ENCODE results near the gene MTHFD2L.

The MTHFD2L gene

DNA sequence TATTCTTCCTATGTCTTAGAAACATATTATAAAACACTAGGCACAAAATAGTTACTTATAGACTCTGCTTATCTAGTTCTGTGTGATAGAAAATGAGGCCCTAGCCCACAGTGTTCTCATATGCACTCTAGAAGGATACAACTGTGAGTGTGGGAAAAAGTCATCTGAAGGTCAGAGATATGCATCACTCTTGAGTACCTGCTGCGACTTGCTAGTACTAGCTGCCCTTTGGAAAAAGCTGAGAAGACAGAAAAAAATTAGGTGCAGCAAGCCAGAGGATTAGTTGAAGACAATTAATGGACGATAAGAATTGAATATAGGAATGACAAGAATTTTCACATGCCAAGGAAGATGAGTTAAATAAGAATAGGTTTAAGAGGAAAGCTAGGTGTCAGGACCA lies 61.3 kb downstream of the MTHFD2L start:
- H3K4me3 ChIP-seq (ENCODE audit: low read length): no peak overlapping the region
- TF ChIP-seq, protein P1, sequence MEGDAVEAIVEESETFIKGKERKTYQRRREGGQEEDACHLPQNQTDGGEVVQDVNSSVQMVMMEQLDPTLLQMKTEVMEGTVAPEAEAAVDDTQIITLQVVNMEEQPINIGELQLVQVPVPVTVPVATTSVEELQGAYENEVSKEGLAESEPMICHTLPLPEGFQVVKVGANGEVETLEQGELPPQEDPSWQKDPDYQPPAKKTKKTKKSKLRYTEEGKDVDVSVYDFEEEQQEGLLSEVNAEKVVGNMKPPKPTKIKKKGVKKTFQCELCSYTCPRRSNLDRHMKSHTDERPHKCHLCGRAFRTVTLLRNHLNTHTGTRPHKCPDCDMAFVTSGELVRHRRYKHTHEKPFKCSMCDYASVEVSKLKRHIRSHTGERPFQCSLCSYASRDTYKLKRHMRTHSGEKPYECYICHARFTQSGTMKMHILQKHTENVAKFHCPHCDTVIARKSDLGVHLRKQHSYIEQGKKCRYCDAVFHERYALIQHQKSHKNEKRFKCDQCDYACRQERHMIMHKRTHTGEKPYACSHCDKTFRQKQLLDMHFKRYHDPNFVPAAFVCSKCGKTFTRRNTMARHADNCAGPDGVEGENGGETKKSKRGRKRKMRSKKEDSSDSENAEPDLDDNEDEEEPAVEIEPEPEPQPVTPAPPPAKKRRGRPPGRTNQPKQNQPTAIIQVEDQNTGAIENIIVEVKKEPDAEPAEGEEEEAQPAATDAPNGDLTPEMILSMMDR (IDR thresholded peaks at IDR 0.05; ENCODE audit: insufficient read depth, low read depth, low read length, missing control alignments): no peak
- peak; percentile 84 for DNase-seq (ENCODE audit: low read depth)

DNA sequence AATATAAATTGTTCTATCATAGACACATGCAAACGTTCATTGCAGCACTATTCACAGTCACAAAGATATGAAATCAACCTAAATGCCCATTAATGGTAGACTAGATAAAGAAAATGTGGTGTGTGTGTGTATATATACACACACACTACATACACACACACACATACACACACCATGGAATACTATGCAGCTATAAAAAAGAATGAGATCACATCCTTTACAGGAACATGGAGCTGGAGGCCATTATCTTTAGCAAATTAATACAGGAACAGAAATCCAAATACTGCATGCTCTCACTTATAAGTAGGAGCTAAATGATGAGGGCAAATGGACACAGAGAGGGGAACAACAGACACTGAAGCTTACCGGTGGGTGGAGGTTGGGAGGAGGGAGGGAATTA lies 65.2 kb downstream of the MTHFD2L start:
- H3K4me3 ChIP-seq (ENCODE audit: low read length): no peak overlapping the region
- no peak for DNase-seq (ENCODE audit: low read depth)
- TF ChIP-seq, protein P1 (IDR thresholded peaks at IDR 0.05; ENCODE audit: insufficient read depth, low read depth, low read length, missing control alignments): no peak

- no peak overlapping the region for H3K4me3 ChIP-seq (ENCODE audit: low read length)
- TF ChIP-seq, protein P1 (IDR thresholded peaks at IDR 0.05; ENCODE audit: insufficient read depth, low read depth, low read length, missing control alignments): no peak
- peak; percentile 77 for DNase-seq (ENCODE audit: low read depth)
Measured at GRCh38 chr4:74223801-74224200, 65.9 kb downstream of the MTHFD2L start.

DNA sequence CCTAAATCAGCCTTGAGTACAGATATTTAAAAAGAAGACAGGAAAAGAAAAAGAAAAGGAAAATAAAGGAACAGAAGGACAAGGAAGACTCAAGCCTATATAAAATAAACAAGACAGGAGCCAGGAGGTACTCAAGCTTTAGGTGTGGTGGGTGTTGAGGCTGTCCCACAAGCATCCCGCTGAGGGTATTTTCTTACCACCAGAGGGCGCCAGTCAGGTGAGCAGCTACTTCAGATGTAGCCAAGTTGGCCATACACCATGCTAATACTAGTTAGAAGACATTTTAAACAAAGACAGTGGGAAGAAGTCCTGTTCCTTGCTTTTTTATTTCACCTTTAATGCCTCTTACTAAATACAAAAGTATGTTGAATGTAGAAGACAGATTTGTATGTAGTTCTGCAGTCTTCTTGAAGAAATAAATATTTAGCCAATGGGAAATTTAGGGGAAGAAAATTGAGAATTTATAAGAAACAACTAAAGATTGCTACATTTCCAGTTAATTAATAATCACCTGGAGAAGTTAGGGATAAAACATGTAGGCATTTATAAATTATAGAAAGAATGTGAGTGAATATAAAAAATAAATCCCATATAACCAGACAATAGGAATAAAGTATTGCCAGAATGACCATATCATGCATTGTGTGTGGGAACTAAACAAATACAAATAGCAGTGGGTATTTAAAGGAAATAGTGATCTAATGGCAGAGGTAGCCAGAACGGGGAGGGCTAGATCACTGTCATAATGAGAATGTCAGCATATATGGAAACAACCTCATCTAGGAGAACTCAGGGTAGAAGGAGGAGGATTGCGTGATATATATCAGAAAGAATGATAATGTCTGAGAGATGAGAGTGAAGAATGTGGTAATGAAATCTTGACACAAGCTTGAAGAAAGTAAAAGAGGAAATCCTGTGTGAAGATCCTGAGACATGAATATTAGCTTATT lies 71.0 kb downstream of the MTHFD2L start:
- H3K4me3 ChIP-seq (ENCODE audit: low read length): no peak overlapping the region
- peak; percentile 89 for DNase-seq (ENCODE audit: low read depth)
- TF ChIP-seq, protein P1 (IDR thresholded peaks at IDR 0.05; ENCODE audit: insufficient read depth, low read depth, low read length, missing control alignments): peak; percentile 97

DNA sequence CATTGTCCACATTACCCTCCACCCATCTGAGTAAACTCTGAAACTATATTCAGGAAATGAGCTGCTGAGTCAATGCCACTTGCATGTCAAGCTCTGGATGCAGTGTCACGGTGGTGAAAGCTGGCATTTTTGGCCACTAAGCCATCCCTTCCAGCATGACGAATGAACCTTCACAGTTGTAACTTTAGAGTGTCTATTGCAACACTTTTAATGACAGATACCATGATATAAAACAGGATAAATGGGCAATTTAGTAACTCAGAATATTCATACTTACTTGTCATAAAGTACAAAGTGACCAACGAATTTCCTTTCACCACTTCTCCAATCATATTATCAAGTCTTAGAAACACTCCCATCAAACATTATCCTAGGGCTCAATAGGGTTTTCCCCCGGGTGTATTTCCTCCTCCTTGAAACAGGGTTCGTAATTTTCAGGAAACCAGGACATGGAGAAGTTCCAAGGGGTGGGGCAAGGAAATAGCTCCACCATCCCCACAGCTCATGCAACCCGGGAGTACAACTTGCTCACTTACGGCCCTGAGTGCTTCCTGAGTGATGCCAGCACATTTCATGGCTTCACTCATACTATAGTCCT lies 73.1 kb downstream of the MTHFD2L start:
- DNase-seq (ENCODE audit: low read depth): peak; percentile 93
- no peak overlapping the region for H3K4me3 ChIP-seq (ENCODE audit: low read length)
- TF ChIP-seq, protein P1 (IDR thresholded peaks at IDR 0.05; ENCODE audit: insufficient read depth, low read depth, low read length, missing control alignments): no peak

DNA sequence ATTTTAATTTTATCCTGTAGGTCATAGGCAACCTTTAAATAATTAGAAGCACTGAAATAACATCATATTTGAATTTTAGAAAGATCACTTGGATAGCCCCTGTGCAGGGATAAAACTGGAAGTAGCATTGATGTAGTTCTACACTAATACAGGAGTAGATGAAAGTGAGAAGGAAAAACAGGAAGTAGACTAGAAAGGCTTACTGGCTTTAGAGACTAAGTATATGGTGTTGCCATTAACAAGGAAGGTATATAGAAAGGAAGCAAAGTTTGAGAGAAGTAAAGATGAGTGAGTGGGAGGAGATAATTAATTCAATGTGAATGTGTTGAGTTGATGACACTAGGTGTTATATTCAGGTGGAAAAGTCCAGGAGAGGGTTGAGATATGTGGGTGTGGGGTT lies 77.2 kb downstream of the MTHFD2L start:
- TF ChIP-seq, protein P1 (IDR thresholded peaks at IDR 0.05; ENCODE audit: insufficient read depth, low read depth, low read length, missing control alignments): no peak
- H3K4me3 ChIP-seq (ENCODE audit: low read length): no peak overlapping the region
- DNase-seq (ENCODE audit: low read depth): no peak
